H9 (cell line): Measurements from ENCODE around the gene GCK. TPM values are rescaled to one million over a fixed set of nuclear protein-coding genes. Genes with fewer than 3 reads are reported as not detected.

Source experiments
- DNase-seq: peaks from one replicate; pipeline ENCODE4 v3.0.0-alpha.2; 2017
- H2AFZ ChIP-seq: one replicate; pipeline ENCODE4 v1.6.1; 2013; ENCODE audit warnings: mild to moderate bottlenecking, low read length, control low read depth, moderate library complexity
- H2AK5ac ChIP-seq: 2 replicates; pipeline ENCODE4 v1.6.1; 2013; ENCODE audit warnings: low read length, control low read depth, mixed read lengths; ENCODE audit not compliant: insufficient read length
- H2BK120ac ChIP-seq: one replicate; pipeline ENCODE4 v1.6.1; 2013; ENCODE audit warnings: low read depth, mild to moderate bottlenecking, low read length, control low read depth, inconsistent platforms; ENCODE audit not compliant: poor library complexity, severe bottlenecking
- H2BK12ac ChIP-seq: 2 replicates; pipeline ENCODE4 v1.6.1; 2013; ENCODE audit warnings: low read length, control low read depth, mixed read lengths, low read depth; ENCODE audit not compliant: insufficient read length
- H2BK15ac ChIP-seq: 2 replicates; pipeline ENCODE4 v1.6.1; 2013; ENCODE audit warnings: low read depth, low read length, control low read depth
- H2BK20ac ChIP-seq: one replicate; pipeline ENCODE4 v1.6.1; 2013; ENCODE audit warnings: low read depth, mild to moderate bottlenecking, low read length, control low read depth, inconsistent platforms; ENCODE audit not compliant: poor library complexity, severe bottlenecking
- H2BK5ac ChIP-seq: 2 replicates; pipeline ENCODE4 v1.6.1; 2013; ENCODE audit warnings: low read length, control low read depth, mixed read lengths; ENCODE audit not compliant: insufficient read length
- H3K14ac ChIP-seq: 2 replicates; pipeline ENCODE4 v1.6.1; 2013; ENCODE audit warnings: low read length, control low read depth; ENCODE audit not compliant: insufficient read depth
- H3K18ac ChIP-seq: 2 replicates; pipeline ENCODE4 v1.6.1; 2013; ENCODE audit warnings: low read depth, mild to moderate bottlenecking, mixed read lengths, low read length, control low read depth; ENCODE audit not compliant: insufficient read length
- H3K23ac ChIP-seq: 2 replicates; pipeline ENCODE4 v1.6.1; 2013; ENCODE audit warnings: low read length, control low read depth, mixed read lengths, low read depth; ENCODE audit not compliant: insufficient read length
- H3K23me2 ChIP-seq: 2 replicates; pipeline ENCODE4 v1.6.1; 2013; ENCODE audit warnings: low read depth, mild to moderate bottlenecking, mixed read lengths, low read length, control low read depth; ENCODE audit not compliant: insufficient read length, poor library complexity, severe bottlenecking
- H3K27ac ChIP-seq: 2 replicates; pipeline ENCODE4 v1.5.1; 2013; ENCODE audit warnings: low read length, control low read depth, mixed read lengths, low read depth; ENCODE audit not compliant: insufficient read length
- H3K27me3 ChIP-seq: 2 replicates; pipeline ENCODE4 v1.6.1; 2013; ENCODE audit warnings: low read length, control low read depth, inconsistent platforms; ENCODE audit not compliant: insufficient read depth
- H3K4ac ChIP-seq: 2 replicates; pipeline ENCODE4 v1.6.1; 2013; ENCODE audit warnings: low read depth, mild to moderate bottlenecking, control low read depth, inconsistent platforms, low read length, moderate library complexity
- H3K4me1 ChIP-seq: 2 replicates; pipeline ENCODE4 v1.6.1; 2013; ENCODE audit warnings: low read length, control low read depth, inconsistent platforms; ENCODE audit not compliant: insufficient read depth
- H3K4me2 ChIP-seq: 2 replicates; pipeline ENCODE4 v1.6.1; 2013; ENCODE audit warnings: low read length, control low read depth, mixed read lengths; ENCODE audit not compliant: insufficient read length, insufficient read depth
- H3K56ac ChIP-seq: 2 replicates; pipeline ENCODE4 v1.6.1; 2013; ENCODE audit warnings: low read depth, mild to moderate bottlenecking, mixed read lengths, low read length, control low read depth; ENCODE audit not compliant: insufficient read length
- H3K79me1 ChIP-seq: 2 replicates; pipeline ENCODE4 v1.6.1; 2013; ENCODE audit warnings: low read depth, mild to moderate bottlenecking, moderate library complexity, low read length, control low read depth, inconsistent platforms; ENCODE audit not compliant: insufficient read depth, poor library complexity, severe bottlenecking
- H3K79me2 ChIP-seq: 2 replicates; pipeline ENCODE4 v1.6.1; 2013; ENCODE audit warnings: low read length, control low read depth, inconsistent platforms; ENCODE audit not compliant: insufficient read depth
- H3K9ac ChIP-seq: 2 replicates; pipeline ENCODE4 v1.6.1; 2013; ENCODE audit warnings: low read length, control low read depth, mixed read lengths; ENCODE audit not compliant: insufficient read length; ENCODE audit errors: extremely low read depth
- H3K9me3 ChIP-seq: one replicate; pipeline ENCODE4 v1.6.1; 2013; ENCODE audit warnings: low read depth, low read length, inconsistent platforms; ENCODE audit not compliant: control insufficient read depth
- H3T11ph ChIP-seq: one replicate; pipeline ENCODE4 v1.6.1; 2013; ENCODE audit warnings: mild to moderate bottlenecking, low read length, control low read depth, inconsistent platforms
- H4K20me1 ChIP-seq: one replicate; pipeline ENCODE4 v1.6.1; 2013; ENCODE audit not compliant: control insufficient read depth, insufficient read length, insufficient read depth
- H4K5ac ChIP-seq: 2 replicates; pipeline ENCODE4 v1.6.1; 2013; ENCODE audit warnings: low read depth, mild to moderate bottlenecking, mixed read lengths, low read length, control low read depth; ENCODE audit not compliant: insufficient read length
- H4K8ac ChIP-seq: replicated peaks from 2 replicates; pipeline ENCODE4 v1.6.1; 2013; ENCODE audit warnings: low read length, control low read depth, mixed read lengths, low read depth; ENCODE audit not compliant: insufficient read length
- H4K91ac ChIP-seq: 2 replicates; pipeline ENCODE4 v1.6.1; 2013; ENCODE audit warnings: low read depth, mild to moderate bottlenecking, moderate library complexity, mixed read lengths, low read length, control low read depth; ENCODE audit not compliant: insufficient read length
- H3K27ac Mint-ChIP-seq, 3 experiments: 2 replicates in 2 of 3; 3 replicates in 1 of 3; pipeline ENCODE4 v1.8.0; 2020 to 2021; ENCODE audit warnings: mixed read lengths in 3 of 3, mild to moderate bottlenecking in 1 of 3, moderate library complexity in 1 of 3
- H3K27me3 Mint-ChIP-seq: 2 replicates; pipeline ENCODE4 v1.8.0; 2021; ENCODE audit warnings: low read depth, mild to moderate bottlenecking, moderate library complexity, mixed read lengths
- H3K36me3 Mint-ChIP-seq, 3 experiments: 2 replicates in 2 of 3; 3 replicates in 1 of 3; pipeline ENCODE4 v1.8.0; 2020 to 2021; ENCODE audit warnings: low read depth in 3 of 3, mixed read lengths in 3 of 3; ENCODE audit not compliant: insufficient read depth in 1 of 3
- H3K4me1 Mint-ChIP-seq, 2 experiments: 2 replicates each; pipeline ENCODE4 v1.8.0; 2020; ENCODE audit warnings: mixed read lengths in 2 of 2
- H3K4me3 Mint-ChIP-seq, 2 experiments: 2 replicates in 1 of 2; 3 replicates in 1 of 2; pipeline ENCODE4 v1.8.0; 2020 to 2021; ENCODE audit warnings: mild to moderate bottlenecking in 2 of 2, mixed read lengths in 2 of 2, moderate library complexity in 1 of 2
- H3K9me3 Mint-ChIP-seq, 2 experiments: 2 replicates in 1 of 2; 3 replicates in 1 of 2; pipeline ENCODE4 v1.8.0; 2020; ENCODE audit warnings: mild to moderate bottlenecking in 2 of 2, mixed read lengths in 2 of 2, moderate library complexity in 1 of 2
- CTCF ChIP-seq: fragments of 200-600 bp; sonication (generic); conservative IDR thresholded peaks from 3 replicates; pipeline ENCODE4 v1.8.0; 2021; ENCODE audit warnings: antibody characterized with exemption, mild to moderate bottlenecking
- WGBS: extraction: QIAGEN DNeasy Blood & Tissue Kit; methylation state at CpG from one replicate; pipeline ENCODE4 v1.1.7; 2013; ENCODE audit warnings: missing lambda C conversion rate, low lambda C conversion rate, mixed read lengths; ENCODE audit not compliant: insufficient read length; ENCODE audit errors: extremely low coverage; 5-methylcytosine and 5-hydroxymethylcytosine counted together
- total RNA-seq: library from RNA; stranded (reverse); gene quantifications from 2 replicates; pipeline ENCODE4 v1.2.1, GENCODE V29; 2021

Gene GCK
- total RNA-seq, 1 experiment from 2014 or later, result 0.98 TPM

GRCh38 chr7:44116087-44116788 is 73.0 kb downstream of the GCK start:
- no peak overlapping the region for H4K8ac ChIP-seq
- no peak overlapping the region for H2BK12ac ChIP-seq
- Mint-ChIP-seq H3K4me1 (0 out of 4 replicates have a peak, but pooled peaks cover 0 to 4% of the 10 kb centered on the region in 2 experiments), H3K9me3 (no peaks in the 10 kb centered on the region), H3K27me3 (no peaks in the 10 kb centered on the region; the same call in 1 of the 2 replicates), H3K27ac (no peak overlapping the region), H3K4me3 (no peak overlapping the region), H3K36me3 (peaks cover 43 to 83% (median 79%) of the 10 kb centered on the region in 3 experiments)
- no peaks in the 10 kb centered on the region for H3K27me3 ChIP-seq
- no peak overlapping the region for H2BK5ac ChIP-seq
- no peak overlapping the region for H2AK5ac ChIP-seq
- no peak overlapping the region for H3K4ac ChIP-seq
- DNase-seq, result no peak
- no peak overlapping the region for H2BK120ac ChIP-seq
- no peak overlapping the region for H3K14ac ChIP-seq
- H3K9me3 ChIP-seq, result no peaks in the 10 kb centered on the region
- no peak for TF ChIP-seq CTCF
- no peak overlapping the region for H3K23ac ChIP-seq
- no peak overlapping the region for H3K9ac ChIP-seq
- H3K23me2 ChIP-seq, result no peaks in the 10 kb centered on the region
- no peak overlapping the region for H2AFZ ChIP-seq
- no peaks in the 10 kb centered on the region for H4K20me1 ChIP-seq
- H2BK15ac ChIP-seq, result no peak overlapping the region
- H3K4me2 ChIP-seq, result no peak overlapping the region
- no peak overlapping the region for H3T11ph ChIP-seq
- H3K56ac ChIP-seq, result no peak overlapping the region
- no peaks in the 10 kb centered on the region for H3K4me1 ChIP-seq
- H3K79me1 ChIP-seq, result no peaks in the 10 kb centered on the region
- no peak overlapping the region for H2BK20ac ChIP-seq
- H3K79me2 ChIP-seq, result no peaks in the 10 kb centered on the region
- H3K18ac ChIP-seq, result no peak overlapping the region
- H3K27ac ChIP-seq, result no peak overlapping the region
- H4K91ac ChIP-seq, result no peak overlapping the region
- no peak overlapping the region for H4K5ac ChIP-seq
- WGBS, result no CpG with 5 or more reads among the region's 17 CpGs
